Limb (tissue), 2 donors: ENCODE results near the gene C1orf52.
"Not testable (repeated sequence)": the region's sequence is repeated elsewhere in the genome, so short reads cannot be mapped to it uniquely, and the experiment has no call there.

Experiments used
- DNase-seq, 2 donors: peaks; one replicate each; pipeline ENCODE4 v3.0.0-alpha.2; 2016; ENCODE audit errors: extremely low spot score in 2 of 2

Gene C1orf52

GRCh38 chr1:85278853-85279314 lies 19.4 kb upstream of the C1orf52 start:
- no peak for DNase-seq

GRCh38 chr1:85277802-85278201 lies 18.3 kb upstream of the C1orf52 start:
- DNase-seq = no peak

DNA sequence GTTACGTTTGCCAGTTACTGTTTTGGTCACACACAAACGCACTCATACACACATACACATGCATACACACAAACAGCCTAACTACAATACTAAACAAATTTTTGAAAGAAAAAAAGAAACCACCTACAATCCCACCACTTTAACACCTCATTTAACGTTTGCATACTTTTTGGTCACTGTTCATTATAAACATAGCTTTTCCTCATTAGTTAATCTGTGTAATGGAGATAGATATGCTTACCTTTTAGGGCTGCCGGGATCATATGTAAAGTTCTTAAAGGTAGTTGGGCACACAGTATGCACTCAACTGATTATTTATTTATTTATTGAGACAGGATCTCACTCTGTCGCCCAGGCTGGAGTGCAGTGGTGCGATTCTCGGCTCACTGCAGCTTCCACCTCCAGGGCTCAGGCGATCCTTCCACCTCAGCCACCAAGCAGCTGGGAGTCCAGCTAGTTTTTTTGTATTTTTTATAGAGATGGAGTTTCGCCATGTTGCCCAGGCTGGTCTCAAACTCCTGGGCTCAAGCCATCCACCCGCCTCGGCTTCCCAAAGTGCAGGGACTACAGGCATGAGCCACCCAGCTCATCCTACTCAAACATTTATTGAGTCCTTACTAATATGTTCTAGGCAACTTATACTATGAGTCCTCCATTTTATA lies 17.6 kb upstream of the C1orf52 start:
- no peak for DNase-seq

- DNase-seq = peak; percentile 97 to 98
Measured at GRCh38 chr1:85276215-85276977, 16.9 kb upstream of the C1orf52 start, which contains the start of gene BCL10. BCL10 (minus strand) TSS chr1:85276632; CDS start chr1:85276352, 280 bp downstream.

DNA sequence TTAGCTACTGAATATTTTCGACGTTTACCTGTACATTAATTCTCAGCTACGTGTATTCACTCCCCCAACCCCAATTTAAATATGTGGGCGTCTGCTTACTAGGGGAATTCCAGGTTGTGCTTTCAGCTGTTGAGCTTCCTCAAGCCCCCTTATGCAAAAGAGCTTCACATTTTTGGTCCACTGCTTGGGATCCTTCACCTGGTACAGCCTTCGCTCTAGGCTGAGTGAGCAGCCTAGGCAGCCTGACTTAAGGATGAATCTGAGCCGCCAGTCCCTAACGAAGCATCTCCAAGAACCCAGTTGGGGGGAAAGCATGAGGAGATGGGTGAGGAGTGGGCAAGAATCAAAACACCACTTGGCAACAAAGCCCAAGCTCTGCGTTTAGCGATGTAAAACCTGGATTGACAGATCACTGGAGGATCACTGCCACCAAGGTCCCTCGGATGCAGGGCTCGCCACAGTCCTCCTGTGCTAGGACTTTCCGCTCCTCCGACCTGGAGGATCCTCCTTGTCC lies 16.3 kb upstream of the C1orf52 start:
- DNase-seq = no peak

DNA sequence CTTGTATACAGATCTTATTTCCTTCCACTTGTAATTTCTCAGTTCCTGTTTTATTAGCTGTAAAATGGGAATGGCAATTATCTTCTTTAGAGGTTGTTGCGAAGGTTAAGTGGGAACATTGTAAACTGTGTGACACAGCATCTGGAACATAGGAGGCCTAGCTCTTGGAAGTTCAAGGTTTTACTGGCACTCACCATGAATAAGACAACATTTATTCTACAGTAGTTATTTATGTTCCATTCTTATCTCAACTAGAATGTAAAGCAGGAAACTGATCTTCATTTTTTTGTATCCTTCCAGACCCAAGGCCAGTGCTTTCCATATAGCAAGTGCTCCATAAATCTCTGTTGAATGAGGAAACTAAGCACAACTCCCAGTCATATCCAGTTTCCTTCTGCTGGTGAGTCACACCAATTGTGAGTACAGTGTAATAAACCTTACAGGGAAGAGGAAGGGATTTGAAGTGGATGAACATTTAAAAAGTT lies 15.5 kb upstream of the C1orf52 start:
- DNase-seq = no peak

DNA sequence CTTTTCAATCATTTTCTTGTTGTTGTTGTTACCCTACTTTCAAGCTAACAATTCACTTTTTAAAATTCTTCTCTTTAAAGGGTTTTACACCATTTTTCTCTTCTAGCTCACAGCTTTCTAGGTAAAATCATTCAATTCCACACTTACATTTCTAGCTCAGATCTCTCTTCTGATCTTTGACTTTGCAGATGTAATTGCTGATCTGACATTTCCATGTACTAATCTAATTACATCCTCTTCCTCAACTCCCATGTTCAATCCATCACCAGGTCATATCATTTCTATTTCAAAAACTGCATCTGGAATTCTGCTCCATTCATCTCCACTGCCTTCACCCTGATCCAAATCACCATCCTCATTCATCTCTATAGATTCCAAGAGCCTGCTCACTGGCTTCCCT lies 13.9 kb upstream of the C1orf52 start:
- no peak for DNase-seq

- no peak for DNase-seq
Measured at GRCh38 chr1:85268801-85269585, 9.5 kb upstream of the C1orf52 start.

DNA sequence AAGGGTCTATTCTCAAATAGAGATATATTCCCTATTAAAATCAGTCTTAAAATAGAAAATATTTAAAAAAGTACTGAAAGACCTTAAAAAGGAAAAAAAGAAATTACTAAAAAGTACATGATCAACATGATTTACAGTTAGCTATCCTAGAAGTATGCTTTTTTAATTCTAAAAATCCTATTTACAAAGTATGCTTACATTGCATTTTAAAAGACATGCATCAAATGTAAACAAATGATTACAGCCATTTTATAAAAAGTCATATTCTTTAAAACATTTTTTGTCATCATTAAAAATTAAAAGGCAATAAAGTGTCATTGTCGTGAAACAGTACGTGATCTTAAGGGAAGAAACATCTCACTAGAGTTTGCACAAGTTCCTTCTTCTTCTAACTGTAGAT lies 7.9 kb upstream of the C1orf52 start:
- DNase-seq = no peak

GRCh38 chr1:85264150-85264549 lies 4.7 kb upstream of the C1orf52 start:
- no peak for DNase-seq

- no peak for DNase-seq
Measured at GRCh38 chr1:85262985-85263384, 3.5 kb upstream of the C1orf52 start.

- no peak for DNase-seq
Measured at GRCh38 chr1:85259912-85260274, 431 bp upstream of the C1orf52 start.

GRCh38 chr1:85258536-85259117 lies 835 bp downstream of the C1orf52 start:
- DNase-seq = no peak

DNA sequence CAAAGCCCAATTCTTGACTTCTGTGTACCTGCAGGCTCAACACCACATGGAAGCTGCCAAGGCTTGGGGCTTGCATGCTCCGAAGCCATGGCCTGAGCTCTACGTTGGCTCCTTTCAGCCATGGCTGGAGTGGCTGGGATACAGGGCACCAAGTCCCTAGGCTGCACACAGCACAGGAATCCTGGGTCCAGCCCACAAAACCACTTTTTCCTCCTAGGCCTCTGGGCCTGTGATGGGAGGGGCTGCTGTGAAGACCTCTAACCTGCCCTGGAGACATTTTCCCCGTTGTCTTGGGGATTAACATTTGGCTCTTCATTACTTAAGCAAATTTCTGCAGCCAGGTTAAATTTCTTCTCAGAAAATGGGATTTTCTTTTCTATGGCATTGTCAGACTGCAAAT lies 10.4 kb downstream of the C1orf52 start:
- not testable (repeated sequence) for DNase-seq

DNA sequence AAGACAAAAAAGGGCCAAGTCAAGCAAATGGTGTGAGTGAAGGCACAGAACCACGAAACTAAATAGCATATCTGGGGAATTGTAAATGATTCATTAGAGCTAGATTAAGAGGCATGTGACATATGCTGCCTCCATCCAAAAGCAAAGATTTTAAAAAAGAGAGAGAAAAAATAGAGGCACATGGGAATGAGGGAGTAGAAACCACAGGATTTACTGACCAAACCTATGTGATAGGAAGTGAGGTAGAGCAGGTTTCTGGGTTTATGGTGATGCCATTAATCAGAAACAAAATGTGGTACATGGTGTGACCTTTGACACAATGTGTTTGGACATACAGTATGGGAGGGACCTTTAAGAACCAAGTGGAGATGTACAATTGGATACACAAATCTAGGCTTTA lies 13.6 kb downstream of the C1orf52 start:
- DNase-seq = no peak

- no peak for DNase-seq
Measured at GRCh38 chr1:85245456-85245855, 14.0 kb downstream of the C1orf52 start.

GRCh38 chr1:85244271-85245061 lies 15.0 kb downstream of the C1orf52 start:
- DNase-seq = peak; percentile 37 to 68

GRCh38 chr1:85243372-85243771 lies 16.1 kb downstream of the C1orf52 start:
- DNase-seq = no peak

- DNase-seq = peak in 1 of 2 donors; percentile 36
Measured at GRCh38 chr1:85240643-85241042, 18.8 kb downstream of the C1orf52 start.

DNA sequence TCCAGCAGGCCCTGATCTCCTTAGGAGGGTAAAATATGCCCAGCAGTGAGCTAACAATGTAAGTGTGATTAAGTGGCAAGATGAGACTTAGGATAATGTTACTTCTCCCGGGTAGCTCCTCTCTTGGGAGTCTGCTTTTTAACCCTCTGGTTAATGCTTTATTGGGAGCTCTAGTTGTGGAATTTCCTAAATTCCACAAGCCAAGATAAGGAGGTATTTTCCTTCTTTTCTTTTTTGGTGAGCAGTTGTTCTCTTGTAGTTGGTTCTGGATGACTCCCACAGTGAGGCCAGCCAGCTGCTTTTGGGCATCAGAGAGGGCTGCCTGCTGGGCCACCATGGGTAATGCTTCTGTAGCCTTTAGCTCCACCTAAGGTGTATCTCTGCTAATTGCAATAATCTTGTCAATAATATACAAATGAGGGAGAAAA lies 19.3 kb downstream of the C1orf52 start:
- DNase-seq = no peak

GRCh38 chr1:85237613-85238012 lies 21.8 kb downstream of the C1orf52 start:
- no peak for DNase-seq
